ENCODE results near the gene PKNOX2. TPM values are rescaled to one million over a fixed set of nuclear protein-coding genes. Genes with fewer than 3 reads are reported as not detected.

The PKNOX2 gene
- total and polyA plus RNA-seq, 2 of the 4 experiments (the other 2 are of a cell fraction) = 0.72 to 2.3 TPM

DNA sequence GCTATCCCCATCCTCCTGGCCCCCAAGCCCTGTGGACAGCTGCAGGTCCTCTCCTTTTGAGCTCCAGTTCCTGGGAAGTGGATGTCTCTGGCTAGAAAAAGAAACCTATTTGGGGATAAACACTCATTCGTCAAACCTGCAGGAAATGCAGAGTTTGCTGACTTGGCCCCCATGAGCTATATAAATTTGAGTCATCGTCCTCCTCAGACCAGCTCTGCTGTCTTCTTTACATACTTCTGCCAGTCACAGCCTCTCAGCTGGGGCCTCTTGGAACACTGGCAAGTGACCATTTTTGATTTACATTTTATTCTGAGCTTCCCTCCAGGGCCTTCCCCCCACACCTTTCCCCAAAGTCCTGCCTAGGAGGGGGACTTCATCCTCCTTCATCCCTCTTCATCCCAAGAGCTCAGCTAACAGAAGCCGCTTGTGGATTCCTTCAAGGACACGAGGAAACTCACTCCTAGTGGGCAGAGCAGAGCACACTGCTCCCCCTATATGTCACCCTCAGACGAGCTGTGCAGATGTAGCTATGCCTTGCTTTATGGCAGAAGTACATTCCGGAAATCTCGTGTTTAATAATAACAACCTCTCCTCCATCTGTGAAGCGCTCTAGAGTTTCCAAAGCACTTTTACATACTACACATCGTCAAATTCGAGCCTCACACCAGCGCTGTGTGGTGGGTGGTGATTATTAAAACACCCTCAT lies 199.7 kb downstream of the PKNOX2 start (continued):
- no peak for TF ChIP-seq RCOR1 (IDR thresholded peaks at IDR 0.05; ENCODE audit: insufficient replicate concordance, low read length)

DNA sequence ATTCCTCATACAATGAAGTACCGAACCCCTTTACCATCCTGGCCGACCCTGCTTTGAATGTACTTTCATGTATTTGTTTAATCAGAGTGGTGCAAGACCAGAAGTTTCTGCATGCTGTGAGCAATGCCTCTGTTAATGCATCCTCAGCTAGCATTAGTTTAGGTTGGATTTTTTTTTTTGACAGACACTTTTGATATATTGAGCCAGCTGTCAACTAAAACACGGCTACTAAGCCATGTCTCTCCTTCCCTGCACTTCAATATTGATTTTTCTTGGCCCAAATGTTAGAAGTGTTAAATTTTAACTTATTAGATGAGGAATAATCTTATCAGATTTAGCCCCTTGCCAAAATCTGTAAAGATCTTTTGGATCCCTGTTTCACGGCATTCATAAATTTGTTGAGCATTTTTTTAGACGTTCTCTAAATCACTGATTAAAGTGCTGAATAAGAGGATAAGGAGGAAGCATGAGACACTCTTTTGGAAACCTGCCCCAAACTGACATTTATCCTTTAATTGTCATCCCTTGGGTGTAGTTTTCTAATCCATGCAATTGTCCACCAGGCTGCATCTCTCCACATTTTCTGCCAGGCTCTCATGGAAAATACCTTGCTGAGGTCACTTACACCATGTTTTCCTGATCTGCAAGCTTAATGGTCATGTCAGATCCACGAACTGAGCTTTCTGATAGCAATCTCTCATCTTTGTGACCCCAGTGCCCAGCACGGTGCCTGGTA lies 200.8 kb downstream of the PKNOX2 start:
- peaks cover 0 to 2% of the 10 kb centered on the region in 2 experiments; a peak in 1 of 4 replicates for H3K79me1 ChIP-seq (ENCODE audit: low read depth in 1 of 2, low read length in 2 of 2)
- H2AK9ac ChIP-seq (replicated peaks; ENCODE audit: low read depth, low read length, poor library complexity) = no peak overlapping the region
- dilution Hi-C loops (cut with HindIII; ENCODE audit: low sequenced_read_pairs, unreplicated experiment) (no loop called here), intact Hi-C loops (cut with micrococcal nuclease) (no loop called here), in situ Hi-C loops (cut with MboI; ENCODE audit: low sequenced_read_pairs) (no loop called here)
- H3K14ac ChIP-seq (replicated peaks; ENCODE audit: low read depth, low read length) = no peak overlapping the region
- H4K5ac ChIP-seq (ENCODE audit: low read depth, low read length) = no peak overlapping the region
- no peak overlapping the region for H3K23ac ChIP-seq (ENCODE audit: low read depth, low read length)
- H3K4me2 ChIP-seq (ENCODE audit: low read depth, low read length) = no peak overlapping the region
- no peak overlapping the region for H3K56ac ChIP-seq (ENCODE audit: extremely low read depth, insufficient read depth, low read length)
- no peak overlapping the region for H2BK15ac ChIP-seq (ENCODE audit: low read depth, low read length)
- no peak overlapping the region for H3K4ac ChIP-seq (ENCODE audit: low read depth, low read length)
- no TSS peak for BruUV-seq (replicated peaks)
- H3K9ac ChIP-seq (ENCODE audit: low read depth, low read length) = no peak overlapping the region
- H3K9me1 ChIP-seq (ENCODE audit: insufficient read depth, low read length) = peaks cover 13% of the 10 kb centered on the region
- H4K8ac ChIP-seq (ENCODE audit: low read depth in 2 of 2, low read length in 2 of 2) = no peak overlapping the region
- no peaks in the 10 kb centered on the region for H3K9me3 ChIP-seq (ENCODE audit: control insufficient read depth, insufficient read depth, low read length)
- ATAC-seq (ENCODE audit: low read depth) = no peak
- 100% methylated on average over 1 of the region's 7 CpGs; no CpG with 5 or more reads in 1 of the 2 experiments for WGBS, 2 experiments (ENCODE audit: extremely low coverage in 2 of 2, insufficient read length in 1 of 2)
- POLR2A ChIA-PET (ENCODE audit: unreplicated experiment) = no interaction called here
- H3K18ac ChIP-seq (ENCODE audit: low read depth, low read length) = no peak overlapping the region
- DNase-seq = no peak
- H4K20me1 ChIP-seq (ENCODE audit: insufficient read depth, low read length) = no peaks in the 10 kb centered on the region
- H2AFZ ChIP-seq (replicated peaks; ENCODE audit: low read length, poor library complexity) = no peak overlapping the region
- CTCF ChIA-PET = interaction anchor here (1.1 to 1.9 kb wide), 2 partner anchors 39 to 196 kb away, joined by 3 to 9 read pairs; no protein-coding TSS in a partner anchor
- H2BK120ac ChIP-seq (ENCODE audit: low read depth, low read length) = no peak overlapping the region
- no peak overlapping the region for H4K91ac ChIP-seq (ENCODE audit: insufficient read depth, low read depth, low read length)
- no peaks in the 10 kb centered on the region; the same call in none of the 2 replicates for H3K27me3 ChIP-seq (ENCODE audit: control insufficient read depth, insufficient read depth, low read length)
- H2AK5ac ChIP-seq (ENCODE audit: low read depth, low read length) = peak overlapping the region; percentile 35; the same call in 1 of the 2 replicates
- peak overlapping the region; percentile 16; the same call in 1 of the 2 replicates for H2BK20ac ChIP-seq (ENCODE audit: low read depth, low read length)
- peaks cover 8% of the 10 kb centered on the region for H3K4me1 ChIP-seq (ENCODE audit: control insufficient read depth, insufficient read depth, low read length)
- H3K27ac ChIP-seq (ENCODE audit: insufficient read depth, low read length) = no peak overlapping the region
- no peak overlapping the region for H3K4me3 ChIP-seq (ENCODE audit: insufficient read depth, low read depth, low read length)
- H3K36me3 ChIP-seq (ENCODE audit: control insufficient read depth, insufficient read depth, low read length) = no peaks in the 10 kb centered on the region; the same call in 1 of the 2 replicates
- no peak overlapping the region for H2BK5ac ChIP-seq (ENCODE audit: low read depth, low read length, poor library complexity, severe bottlenecking)
- TF ChIP-seq, protein P1, sequence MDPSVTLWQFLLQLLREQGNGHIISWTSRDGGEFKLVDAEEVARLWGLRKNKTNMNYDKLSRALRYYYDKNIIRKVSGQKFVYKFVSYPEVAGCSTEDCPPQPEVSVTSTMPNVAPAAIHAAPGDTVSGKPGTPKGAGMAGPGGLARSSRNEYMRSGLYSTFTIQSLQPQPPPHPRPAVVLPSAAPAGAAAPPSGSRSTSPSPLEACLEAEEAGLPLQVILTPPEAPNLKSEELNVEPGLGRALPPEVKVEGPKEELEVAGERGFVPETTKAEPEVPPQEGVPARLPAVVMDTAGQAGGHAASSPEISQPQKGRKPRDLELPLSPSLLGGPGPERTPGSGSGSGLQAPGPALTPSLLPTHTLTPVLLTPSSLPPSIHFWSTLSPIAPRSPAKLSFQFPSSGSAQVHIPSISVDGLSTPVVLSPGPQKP (IDR thresholded peaks at IDR 0.05; ENCODE audit: borderline replicate concordance, low read depth, low read length) = no peak
- TF ChIP-seq POLR2A (IDR thresholded peaks at IDR 0.05; ENCODE audit: low read depth, low read length) (no peak), FOS (IDR thresholded peaks at IDR 0.05; ENCODE audit: low read depth, low read length) (no peak)

Data from IMR-90 (cell line).